Right lobe of liver (tissue), 4 donors: ENCODE results near the gene INTS13.

Source experiments
- POLR2A ChIP-seq: fragments of 450-650 bp; IDR thresholded peaks from one replicate; pipeline ENCODE4 v1.6.1; 2017; ENCODE audit warnings: antibody characterized with exemption, mild to moderate bottlenecking
- TF ChIP-seq, protein P1 (sequence below), 4 donors: fragments of 200-600 bp in 3 of 4; fragments of 450-650 bp in 1 of 4; IDR thresholded peaks; one replicate each; pipeline versions ENCODE4 v1.5.1 to v1.8.0; 2016 to 2022; ENCODE audit warnings: antibody characterized with exemption in 4 of 4, mild to moderate bottlenecking in 2 of 4
- donor health status: DM: no; HTN: no; CAD: no.
- donor health status: DM: no; HTN: no; CAD: no.
- donor health status: DM: no; HTN: yes; CAD: no.

DNA sequence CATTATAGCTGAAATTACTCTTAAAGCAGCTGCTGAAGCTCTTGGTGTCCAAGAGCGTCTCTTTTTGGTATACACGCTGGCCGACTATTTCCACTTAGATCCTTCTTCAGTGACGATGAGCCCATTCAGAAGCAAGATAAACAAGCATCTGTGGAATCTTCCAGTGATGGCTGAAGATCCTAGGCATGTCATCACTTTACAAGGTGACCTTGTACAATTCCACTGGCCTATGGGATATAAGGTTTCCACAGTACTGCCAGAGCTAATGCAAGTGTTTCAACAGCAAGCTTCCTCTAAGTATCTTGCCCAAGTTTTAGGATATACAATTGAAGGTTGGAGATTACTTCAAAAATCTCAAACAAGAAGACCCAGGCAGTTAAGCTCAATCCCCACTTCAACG, 47.0 kb downstream of the INTS13 start:
- no peak for TF ChIP-seq POLR2A
- TF ChIP-seq, protein P1, sequence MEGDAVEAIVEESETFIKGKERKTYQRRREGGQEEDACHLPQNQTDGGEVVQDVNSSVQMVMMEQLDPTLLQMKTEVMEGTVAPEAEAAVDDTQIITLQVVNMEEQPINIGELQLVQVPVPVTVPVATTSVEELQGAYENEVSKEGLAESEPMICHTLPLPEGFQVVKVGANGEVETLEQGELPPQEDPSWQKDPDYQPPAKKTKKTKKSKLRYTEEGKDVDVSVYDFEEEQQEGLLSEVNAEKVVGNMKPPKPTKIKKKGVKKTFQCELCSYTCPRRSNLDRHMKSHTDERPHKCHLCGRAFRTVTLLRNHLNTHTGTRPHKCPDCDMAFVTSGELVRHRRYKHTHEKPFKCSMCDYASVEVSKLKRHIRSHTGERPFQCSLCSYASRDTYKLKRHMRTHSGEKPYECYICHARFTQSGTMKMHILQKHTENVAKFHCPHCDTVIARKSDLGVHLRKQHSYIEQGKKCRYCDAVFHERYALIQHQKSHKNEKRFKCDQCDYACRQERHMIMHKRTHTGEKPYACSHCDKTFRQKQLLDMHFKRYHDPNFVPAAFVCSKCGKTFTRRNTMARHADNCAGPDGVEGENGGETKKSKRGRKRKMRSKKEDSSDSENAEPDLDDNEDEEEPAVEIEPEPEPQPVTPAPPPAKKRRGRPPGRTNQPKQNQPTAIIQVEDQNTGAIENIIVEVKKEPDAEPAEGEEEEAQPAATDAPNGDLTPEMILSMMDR (IDR thresholded peaks at IDR 0.05): no peak
